Activated effector memory CD4-positive, alpha-beta T cell treated with Interleukin-2 at 50 U/mL for 16 hours (primary cell): ENCODE measurements around the gene TBX19.

Source experiments
- DNase-seq: peaks from one replicate; pipeline ENCODE4 v3.0.0-alpha.2; 2020

Gene TBX19

DNA sequence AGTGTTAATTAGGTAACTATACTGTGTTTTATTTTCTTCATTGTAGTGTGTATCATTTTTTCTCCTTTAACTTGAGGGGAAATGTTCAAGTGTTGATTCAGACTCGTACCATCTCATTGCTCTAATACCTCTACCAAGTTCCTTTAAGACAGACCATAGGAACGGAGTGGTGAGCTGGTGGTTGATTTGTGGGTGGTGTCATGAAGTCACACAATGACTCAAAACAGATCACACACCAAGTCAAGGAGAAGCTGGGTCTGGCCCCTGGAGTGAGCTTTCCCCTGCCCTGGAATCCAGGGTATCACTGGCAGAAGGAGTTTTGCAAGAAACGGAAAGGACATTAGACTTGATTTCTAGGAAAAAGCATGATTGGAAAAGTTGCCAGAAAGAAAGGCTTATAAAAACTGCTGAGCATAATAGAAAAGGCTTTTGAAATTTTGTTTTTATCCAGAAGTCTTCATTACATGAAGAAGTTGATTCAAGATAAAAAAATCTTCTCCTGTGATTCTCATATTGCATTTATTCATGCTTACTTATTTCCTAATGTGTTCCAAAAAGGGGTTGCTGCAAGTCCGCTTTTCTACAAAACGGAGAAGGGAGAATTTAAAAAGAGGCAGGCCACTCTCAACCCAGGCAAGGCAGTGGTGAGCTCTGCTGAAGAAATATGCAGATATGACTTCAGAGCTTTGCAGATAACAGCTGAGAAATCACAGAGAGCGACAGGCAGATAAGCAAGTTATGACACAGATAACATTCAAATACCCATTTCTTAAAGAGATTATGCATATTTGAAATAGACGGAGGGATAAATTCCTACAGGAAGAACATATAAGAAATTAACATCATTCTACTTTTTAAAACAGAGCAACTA is 79.7 kb downstream of the TBX19 start:
- DNase-seq: no peak

- DNase-seq: no peak
Measured at GRCh38 chr1:168361252-168361651, 80.6 kb downstream of the TBX19 start.

- DNase-seq: peak; percentile 37
Measured at GRCh38 chr1:168362991-168363390, 82.3 kb downstream of the TBX19 start.
